K562 (cell line): ENCODE data around the gene CYBB. TPM values are rescaled to one million over a fixed set of nuclear protein-coding genes. Genes with fewer than 3 reads are reported as not detected.

Experiments
- ATAC-seq: fragments of 200-7000 bp; cut with Tn5 transposase; 3 replicates; pipeline ENCODE4 v1.9.1; 2020; ENCODE audit warnings: moderate library complexity
- BruUV-seq: library from RNA; stranded (reverse); fragments of 400-500 nt; replicated peaks from 2 replicates; lab custom pipeline; 2021; lab: Mats Ljungman, UMichigan
- CTCF ChIA-PET: fragments of 300-600 bp; formaldehyde crosslinking; extraction: SDS; loops from one replicate; lab custom pipeline; 2021; ENCODE audit warnings: low intra/inter-chr PET ratio; lab: Yijun Ruan, JAX
- POLR2A ChIA-PET: fragments of 300-600, 350-650 bp; sonication (Branson Sonifier 250); formaldehyde crosslinking; extraction: SDS; loops from one replicate; lab custom pipeline; 2021; ENCODE audit warnings: antibody characterized with exemption, inconsistent platforms; lab: Yijun Ruan, JAX
- DNase-seq, 4 experiments: peaks; one replicate each; pipeline versions ENCODE4 v3.0.0 to v3.0.0-alpha.2; 2011 to 2018; ENCODE audit warnings: low spot score in 3 of 4, mixed read lengths in 3 of 4; ENCODE audit errors: extremely low read depth in 1 of 4
- FAIRE-seq: peaks from 2 replicates; lab custom pipeline; 2011; peaks lifted over from hg19 to GRCh38; lab: Jason Lieb, UNC
- H2AFZ ChIP-seq: 2 replicates; pipeline ENCODE4 v1.6.0; 2011; ENCODE audit warnings: low read depth, low read length, control low read depth, inconsistent platforms
- H3K27ac ChIP-seq: fragments of 200-600 bp; 3 replicates; pipeline ENCODE4 v1.8.0; 2011; ENCODE audit warnings: low read depth, mild to moderate bottlenecking, control low read depth, inconsistent platforms, low read length, moderate library complexity, mixed read lengths; ENCODE audit errors: extremely low read depth
- H3K27me3 ChIP-seq, 2 experiments: fragments of 300-600 bp in 1 of 2; 2 replicates in 1 of 2; 3 replicates in 1 of 2; pipeline versions ENCODE4 v1.6.0 to v1.8.0; 2011; ENCODE audit warnings: inconsistent platforms in 2 of 2, low read length in 2 of 2, mild to moderate bottlenecking in 1 of 2, mixed read lengths in 1 of 2, moderate library complexity in 1 of 2; ENCODE audit not compliant: control insufficient read depth in 2 of 2, insufficient read depth in 2 of 2
- H3K36me3 ChIP-seq: fragments of 300-600 bp; 3 replicates; pipeline ENCODE4 v1.8.0; 2011; ENCODE audit warnings: mild to moderate bottlenecking, low read length, inconsistent platforms; ENCODE audit not compliant: control insufficient read depth, insufficient read depth
- H3K4me1 ChIP-seq, 2 experiments: fragments of 200-600 bp in 1 of 2; replicated peaks in 1 of 2; 2 replicates in 1 of 2; 3 replicates in 1 of 2; pipeline versions ENCODE4 v1.5.1 to v1.8.0; 2011; ENCODE audit warnings: inconsistent platforms in 2 of 2, low read length in 2 of 2, mild to moderate bottlenecking in 1 of 2, mixed read lengths in 1 of 2, moderate library complexity in 1 of 2; ENCODE audit not compliant: control insufficient read depth in 2 of 2, insufficient read depth in 2 of 2
- H3K4me2 ChIP-seq: 2 replicates; pipeline ENCODE4 v1.6.1; 2011; ENCODE audit warnings: low read length, control low read depth, inconsistent platforms, mixed read lengths; ENCODE audit not compliant: insufficient read depth
- H3K4me3 ChIP-seq: fragments of 200-600 bp; sonication (generic), shearing (Covaris generic); 2 replicates; pipeline ENCODE4 v1.5.1; 2016; ENCODE audit warnings: control low read depth, inconsistent platforms
- H3K79me2 ChIP-seq: fragments of 200-600 bp; 3 replicates; pipeline ENCODE4 v1.8.0; 2011; ENCODE audit warnings: low read length, inconsistent platforms; ENCODE audit not compliant: control insufficient read depth, insufficient read depth
- H3K9ac ChIP-seq, 2 experiments: 2 replicates each; pipeline versions ENCODE4 v1.6.0 to v1.6.1; 2011; ENCODE audit warnings: low read depth in 2 of 2, low read length in 2 of 2, control low read depth in 1 of 2, inconsistent platforms in 1 of 2, mild to moderate bottlenecking in 1 of 2, mixed read lengths in 1 of 2; ENCODE audit not compliant: insufficient read depth in 1 of 2
- H3K9me1 ChIP-seq: one replicate; pipeline ENCODE4 v1.6.0; 2011; ENCODE audit warnings: inconsistent platforms, mild to moderate bottlenecking, low read length, moderate library complexity; ENCODE audit not compliant: control insufficient read depth, insufficient read depth
- H3K9me3 ChIP-seq: replicated peaks from 2 replicates; pipeline ENCODE4 v1.5.1; 2011; ENCODE audit warnings: low read depth, low read length, inconsistent platforms; ENCODE audit not compliant: control insufficient read depth, insufficient read depth
- H4K20me1 ChIP-seq: replicated peaks from 2 replicates; pipeline ENCODE4 v1.6.1; 2011; ENCODE audit warnings: low read length, inconsistent platforms, mixed read lengths; ENCODE audit not compliant: control insufficient read depth, insufficient read depth
- CBFA2T3 ChIP-seq: fragments of 450-650 bp; IDR thresholded peaks from 2 replicates; pipeline ENCODE4 v1.6.1; 2017
- CC2D1A ChIP-seq: fragments of 450-650 bp; IDR thresholded peaks from 2 replicates; pipeline ENCODE4 v1.6.1; 2017; ENCODE audit warnings: mild to moderate bottlenecking
- HOXB6 ChIP-seq: fragments of 250-450 bp; sonication (Bioruptor Pico); IDR thresholded peaks from 2 replicates; pipeline ENCODE4 v1.5.1; 2022; ENCODE audit warnings: mild to moderate bottlenecking, borderline replicate concordance
- KDM1A ChIP-seq, 2 experiments: fragments of 450-650 bp; IDR thresholded peaks; 2 replicates each; pipeline ENCODE4 v1.6.1; 2016; ENCODE audit warnings: mild to moderate bottlenecking in 2 of 2
- KLF16 ChIP-seq: IDR thresholded peaks from 2 replicates; pipeline ENCODE4 v1.6.1; 2016; ENCODE audit warnings: antibody characterized with exemption
- L3MBTL2 ChIP-seq: fragments of 450-650 bp; IDR thresholded peaks from 2 replicates; pipeline ENCODE4 v1.6.1; 2016; ENCODE audit warnings: mild to moderate bottlenecking, moderate library complexity
- MAFK ChIP-seq: IDR thresholded peaks from 2 replicates; pipeline ENCODE4 v1.6.1; 2011; ENCODE audit warnings: low read length, improper control_type of control experiment
- MCM5 ChIP-seq: fragments of 450-650 bp; IDR thresholded peaks from 2 replicates; pipeline ENCODE4 v1.6.1; 2016; ENCODE audit warnings: low read depth
- NFXL1 ChIP-seq: fragments of 450-650 bp; formaldehyde crosslinking; IDR thresholded peaks from 2 replicates; pipeline ENCODE4 v1.4.0; 2021; ENCODE audit warnings: mild to moderate bottlenecking
- SPI1 ChIP-seq: IDR thresholded peaks from 2 replicates; pipeline ENCODE4 v1.6.1; 2011; ENCODE audit warnings: low read depth, low read length, control low read depth, borderline replicate concordance
- SREBF1 ChIP-seq: fragments of 150-350 bp; IDR thresholded peaks from 2 replicates; pipeline ENCODE4 v1.6.1; 2014; ENCODE audit warnings: antibody characterized with exemption, low read depth, low read length, borderline replicate concordance
- SRSF7 ChIP-seq: fragments of 200-400 bp; formaldehyde crosslinking; optimal IDR thresholded peaks from 2 replicates; pipeline ENCODE3; 2017; ENCODE audit warnings: mild to moderate bottlenecking, low read depth, low read length
- STAG1 ChIP-seq: sonication (generic); formaldehyde crosslinking; IDR thresholded peaks from 2 replicates; pipeline ENCODE4 v1.5.0; 2020; ENCODE audit warnings: missing genetic modification reagents, borderline replicate concordance
- WHSC1 ChIP-seq: IDR thresholded peaks from one replicate; pipeline ENCODE4 v1.6.1; 2012; ENCODE audit warnings: low read length, control low read depth, inconsistent platforms
- ZBTB7A ChIP-seq: IDR thresholded peaks from 2 replicates; pipeline ENCODE4 v1.6.1; 2011; ENCODE audit warnings: low read depth, mild to moderate bottlenecking, low read length, moderate library complexity, borderline replicate concordance; ENCODE audit not compliant: control insufficient read depth
- ZFP1 ChIP-seq: fragments of 450-650 bp; formaldehyde crosslinking; IDR thresholded peaks from 2 replicates; pipeline ENCODE4 v1.4.0; 2020; ENCODE audit warnings: mild to moderate bottlenecking, mixed read lengths
- ZNF143 ChIP-seq: sonication (generic); formaldehyde crosslinking; IDR thresholded peaks from 2 replicates; pipeline ENCODE4 v1.9.0; 2022; ENCODE audit warnings: mild to moderate bottlenecking, missing genetic modification reagents
- ZNF165 ChIP-seq: fragments of 250-450 bp; sonication (Bioruptor Pico); IDR thresholded peaks from 2 replicates; pipeline ENCODE4 v1.4.0; 2020; ENCODE audit warnings: borderline replicate concordance
- WGBS: fragments of 100-300 bp; shearing (Covaris generic); methylation state at CpG from one replicate; pipeline ENCODE4 v1.1.6; 2016; ENCODE audit warnings: low coverage, mixed read lengths; ENCODE audit not compliant: insufficient coverage; ENCODE audit errors: missing lambda C conversion rate; 5-methylcytosine and 5-hydroxymethylcytosine counted together
- in situ Hi-C: fragments of 300-500 bp; cut with MboI; formaldehyde crosslinking; loops from 4 replicates; pipeline ENCODE4 v1.15.0; 2018; ENCODE audit warnings: inconsistent platforms, mixed read lengths
- intact Hi-C: fragments of 100-400 bp; cut with micrococcal nuclease; formaldehyde crosslinking; loops from 2 replicates; pipeline ENCODE4 v1.14.2; 2022
- polyA plus RNA-seq, 8 experiments: library from polyadenylated mRNA; depleted of rRNA in 4 of 8; stranded (reverse) in 5 of 8; unstranded in 3 of 8; fragments of >200 nt; fragmentation: Nextera tagmentation in 2 of 8; fragmentation: Illumina TruSeq in 1 of 8; extraction: Ambion mirVana in 2 of 8; extraction: Trizol in 1 of 8; gene quantifications; 2 replicates each; pipeline versions ENCODE4 v1.2.1 to v1.2.3, GENCODE V29; 2011 to 2014; ENCODE audit warnings: inconsistent platforms in 1 of 8, missing spikeins in 1 of 8
- total RNA-seq, 7 experiments: library from RNA; depleted of rRNA in 6 of 7; stranded (reverse); fragments of >200 nt in 6 of 7; fragmentation: Illumina TruSeq in 2 of 7; extraction: Trizol in 2 of 7; gene quantifications; 2 replicates each; pipeline versions ENCODE4 v1.2.1 to v1.2.3, GENCODE V29; 2011 to 2021; ENCODE audit warnings: low replicate concordance in 1 of 7
- TF ChIP-seq, protein P1 (sequence below): fragments of 250-450 bp; sonication (Bioruptor Pico); IDR thresholded peaks from 2 replicates; pipeline ENCODE4 v1.4.0; 2020

The CYBB gene
- total and polyA plus RNA-seq, 9 of the 15 experiments (the other 6 are each of a cell fraction or from before 2014, with no cell fraction given) = 0.25 to 1.3 (median 0.74) TPM

DNA sequence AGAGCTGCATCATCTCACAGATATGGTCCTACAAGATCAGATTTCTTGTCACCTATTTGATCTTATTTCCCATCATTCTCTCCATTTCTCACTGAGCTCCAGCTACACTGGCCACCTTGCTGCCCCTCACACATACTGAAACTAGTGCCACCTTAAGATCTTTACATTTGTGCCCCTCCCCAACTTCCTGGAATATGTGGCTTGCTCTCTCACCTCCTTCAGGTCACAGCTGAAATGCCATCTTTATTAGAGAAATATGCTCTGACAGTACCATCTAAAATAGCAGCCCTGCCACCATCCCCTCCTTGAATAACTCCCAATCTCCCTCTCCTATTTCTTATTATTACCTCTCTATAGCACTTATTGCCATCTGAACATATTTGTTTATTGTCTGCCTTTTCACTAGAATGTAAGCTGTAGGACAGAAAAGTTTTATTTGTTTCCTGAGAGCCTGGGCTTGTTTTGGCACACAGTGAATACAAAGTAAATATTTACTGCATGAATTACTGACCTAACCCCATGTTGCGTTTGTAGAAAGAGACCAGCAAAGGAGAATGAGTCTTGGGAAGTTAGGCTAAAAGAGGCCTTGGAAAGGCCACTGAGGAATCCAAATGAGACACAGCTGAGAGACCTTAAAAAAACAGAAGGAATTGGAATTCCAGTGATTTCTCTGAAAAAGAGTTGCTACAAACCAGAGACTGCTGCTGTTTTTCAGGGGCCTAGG lies 44.8 kb downstream of the CYBB start (continued):
- no peak for TF ChIP-seq SREBF1
- TF ChIP-seq ZNF143 = no peak
- no peak for TF ChIP-seq L3MBTL2
- TF ChIP-seq KDM1A (IDR thresholded peaks at IDR 0.05) = no peak
- no peak for TF ChIP-seq ZFP1
- no peak for TF ChIP-seq ZNF165
- no peak for TF ChIP-seq SRSF7
- no peak for TF ChIP-seq SPI1
- no peak for TF ChIP-seq MAFK
- TF ChIP-seq CBFA2T3 = no peak
- no peak for TF ChIP-seq HOXB6 (CRISPR knock-in tag)

DNA sequence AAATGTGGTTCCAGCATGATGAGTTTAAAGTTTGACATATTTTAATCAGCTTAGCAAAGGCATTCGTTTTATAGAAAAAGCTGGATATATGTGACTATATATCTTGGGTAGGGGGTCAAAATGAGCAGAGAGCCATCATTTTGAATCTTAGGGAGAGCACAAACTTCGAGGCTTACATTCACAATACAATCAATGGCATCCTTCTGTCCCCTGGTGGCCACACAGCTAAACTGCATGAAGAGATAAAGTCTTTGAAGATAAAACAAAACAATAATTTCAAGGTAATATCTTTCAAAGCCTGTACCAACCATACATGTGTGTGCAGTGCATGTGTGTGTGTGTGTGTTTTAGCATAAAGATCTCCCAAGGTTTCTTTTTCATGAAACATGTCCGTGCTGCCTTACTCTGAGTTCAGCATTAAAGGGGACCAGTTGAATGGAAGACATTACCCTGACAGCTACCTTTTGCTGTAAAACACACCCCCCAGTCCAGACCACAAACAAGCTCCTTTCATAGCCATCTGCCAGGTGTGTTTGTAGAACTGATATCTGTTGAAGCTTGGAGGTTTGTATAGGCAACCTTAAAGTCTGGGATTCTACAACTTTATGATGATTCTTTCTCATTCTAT lies 45.5 kb downstream of the CYBB start:
- intact Hi-C loops (loop anchor here (1.0 to 10.0 kb wide), 5 partner anchors 80 to 349 kb away; no protein-coding TSS in a partner anchor), in situ Hi-C loops (loop anchor here (10.0 kb wide), 1 partner anchor 251 kb away; the partner anchor contains the start of gene LANCL3)
- POLR2A ChIA-PET = no interaction called here
- H3K4me3 ChIP-seq = no peak overlapping the region
- no peak overlapping the region for H2AFZ ChIP-seq
- WGBS = 3% methylated on average over 3 of the region's 3 CpGs
- CTCF ChIA-PET = interaction anchor here (1.3 to 2.9 kb wide), 2 partner anchors 81 to 350 kb away, joined by 3 to 21 read pairs; no protein-coding TSS in a partner anchor
- H3K27ac ChIP-seq = no peak overlapping the region
- H3K36me3 ChIP-seq = no peaks in the 10 kb centered on the region
- no peaks in the 10 kb centered on the region for H3K9me3 ChIP-seq
- no peak overlapping the region for H3K4me2 ChIP-seq
- DNase-seq = peak; percentile 19 to 51 (median 24)
- H4K20me1 ChIP-seq = no peaks in the 10 kb centered on the region
- H3K27me3 ChIP-seq = no peaks in the 10 kb centered on the region
- peak; percentile 77 for ATAC-seq
- no peak overlapping the region for H3K9ac ChIP-seq
- no TSS peak for BruUV-seq
- FAIRE-seq = peak; percentile 61
- no peaks in the 10 kb centered on the region for H3K79me2 ChIP-seq
- no peaks in the 10 kb centered on the region for H3K9me1 ChIP-seq
- no peaks in the 10 kb centered on the region; a peak in 1 of 5 replicates for H3K4me1 ChIP-seq
- TF ChIP-seq STAG1 (CRISPR knock-in tag) = peak; percentile 33; the same call in 1 of the 2 replicates
- TF ChIP-seq ZBTB7A = no peak
- TF ChIP-seq, protein P1, sequence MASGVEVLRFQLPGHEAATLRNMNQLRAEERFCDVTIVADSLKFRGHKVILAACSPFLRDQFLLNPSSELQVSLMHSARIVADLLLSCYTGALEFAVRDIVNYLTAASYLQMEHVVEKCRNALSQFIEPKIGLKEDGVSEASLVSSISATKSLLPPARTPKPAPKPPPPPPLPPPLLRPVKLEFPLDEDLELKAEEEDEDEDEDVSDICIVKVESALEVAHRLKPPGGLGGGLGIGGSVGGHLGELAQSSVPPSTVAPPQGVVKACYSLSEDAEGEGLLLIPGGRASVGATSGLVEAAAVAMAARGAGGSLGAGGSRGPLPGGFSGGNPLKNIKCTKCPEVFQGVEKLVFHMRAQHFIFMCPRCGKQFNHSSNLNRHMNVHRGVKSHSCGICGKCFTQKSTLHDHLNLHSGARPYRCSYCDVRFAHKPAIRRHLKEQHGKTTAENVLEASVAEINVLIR (CRISPR knock-in tag) = no peak
- TF ChIP-seq NFXL1 (CRISPR knock-in tag) = no peak
- TF ChIP-seq MCM5 = no peak
- TF ChIP-seq WHSC1 = no peak
- 0 out of 2 replicates have a peak, but pooled peaks have one; percentile 21 for TF ChIP-seq CC2D1A
- peak; percentile 38; the same call in 1 of the 2 replicates for TF ChIP-seq KLF16
